B cell (primary cell): ENCODE results near the gene COX20. TPM values are rescaled to one million over a fixed set of nuclear protein-coding genes. Genes with fewer than 3 reads are reported as not detected.

ENCODE experiments used
- ATAC-seq: fragments of 200-7000 bp; cut with Tn5 transposase; one replicate; pipeline ENCODE4 v1.10.0; 2021; ENCODE audit warnings: low read depth, mild to moderate bottlenecking, moderate number of reproducible peaks, moderate library complexity
- CTCF ChIA-PET: fragments of 350-600 bp; sonication (Branson Sonifier 250); formaldehyde crosslinking; loops from one replicate; lab custom pipeline; 2021; ENCODE audit warnings: antibody characterized with exemption, inconsistent platforms; lab: Charles Lee
- POLR2A ChIA-PET: fragments of 350-600 bp; sonication (Branson Sonifier 250); formaldehyde crosslinking; loops from one replicate; lab custom pipeline; 2021; ENCODE audit warnings: antibody characterized with exemption; lab: Charles Lee
- DNase-seq: peaks from one replicate; pipeline ENCODE4 v3.0.0; 2013
- H2AFZ ChIP-seq: 2 replicates; pipeline ENCODE4 v1.6.1; 2012; ENCODE audit warnings: mild to moderate bottlenecking, low read depth, low read length; ENCODE audit not compliant: insufficient read depth, poor library complexity, severe bottlenecking
- H3K27ac ChIP-seq, 2 donors: 1 replicate in 1 of 2; 2 replicates in 1 of 2; pipeline ENCODE4 v1.5.1; 2012 to 2013; ENCODE audit warnings: low read length in 2 of 2, mild to moderate bottlenecking in 2 of 2, moderate library complexity in 1 of 2
- H3K27me3 ChIP-seq, 4 experiments: fragments of 200-600 bp in 1 of 4; sonication (generic) in 1 of 4; replicated peaks in 1 of 4; 1 replicate in 2 of 4; 2 replicates in 2 of 4; pipeline versions ENCODE4 v1.6.1 to v1.7.0; 2013 to 2016; ENCODE audit warnings: low read length in 3 of 4, mild to moderate bottlenecking in 2 of 4, mixed read lengths in 1 of 4, moderate library complexity in 1 of 4; ENCODE audit not compliant: insufficient read depth in 4 of 4, control insufficient read depth in 3 of 4; ENCODE audit errors: control extremely low read depth in 1 of 4
- H3K36me3 ChIP-seq, 2 experiments: replicated peaks in 1 of 2; 1 replicate in 1 of 2; 2 replicates in 1 of 2; pipeline versions ENCODE4 v1.6.1 to v1.7.1; 2013; ENCODE audit warnings: low read length in 1 of 2; ENCODE audit not compliant: insufficient read depth in 2 of 2, control insufficient read depth in 1 of 2; ENCODE audit errors: control extremely low read depth in 1 of 2, extremely low read depth in 1 of 2
- H3K4me1 ChIP-seq, 2 donors: fragments of 200-600 bp in 1 of 2; sonication (generic) in 1 of 2; 1 replicate in 1 of 2; 2 replicates in 1 of 2; pipeline versions ENCODE4 v1.5.1 to v1.6.1; 2013 to 2017; ENCODE audit warnings: low read length in 2 of 2; ENCODE audit not compliant: control insufficient read depth in 2 of 2, insufficient read depth in 2 of 2
- H3K4me2 ChIP-seq: replicated peaks from 2 replicates; pipeline ENCODE3; 2012; ENCODE audit warnings: mild to moderate bottlenecking, low read depth, low read length; ENCODE audit not compliant: poor library complexity, severe bottlenecking
- H3K4me3 ChIP-seq, 5 experiments: fragments of 200-600 bp in 1 of 5; sonication (generic) in 1 of 5; 1 replicate in 3 of 5; 2 replicates in 2 of 5; pipeline versions ENCODE4 v1.5.1 to v1.7.0; 2011 to 2016; ENCODE audit warnings: low read length in 4 of 5, mild to moderate bottlenecking in 4 of 5, low read depth in 2 of 5, control low read depth in 1 of 5, moderate library complexity in 1 of 5; ENCODE audit not compliant: insufficient read depth in 1 of 5; ENCODE audit errors: control extremely low read depth in 1 of 5, extremely low read depth in 1 of 5
- H3K79me2 ChIP-seq: fragments of 200-600 bp; sonication (generic); one replicate; pipeline ENCODE4 v1.6.0; 2016; ENCODE audit warnings: low read length; ENCODE audit not compliant: control insufficient read depth, insufficient read depth
- H3K9ac ChIP-seq: fragments of 200-600 bp; sonication (generic); 2 replicates; pipeline ENCODE4 v1.6.1; 2017; ENCODE audit warnings: mild to moderate bottlenecking, low read length, moderate library complexity
- H3K9me3 ChIP-seq, 3 donors: one replicate each; pipeline versions ENCODE4 v1.6.1 to v1.7.1; 2013; ENCODE audit warnings: low read length in 2 of 3; ENCODE audit not compliant: control insufficient read depth in 2 of 3, insufficient read depth in 1 of 3; ENCODE audit errors: control extremely low read depth in 1 of 3
- H4K20me1 ChIP-seq: 2 replicates; pipeline ENCODE4 v1.6.0; 2012; ENCODE audit warnings: mild to moderate bottlenecking, low read length; ENCODE audit not compliant: insufficient read depth, control insufficient read depth, poor library complexity, severe bottlenecking
- H3K27ac Mint-ChIP-seq: one replicate; pipeline ENCODE4 v1.8.0; 2021; ENCODE audit warnings: mixed read lengths
- H3K27me3 Mint-ChIP-seq: one replicate; pipeline ENCODE4 v1.8.0; 2021; ENCODE audit warnings: mixed read lengths
- H3K4me1 Mint-ChIP-seq: one replicate; pipeline ENCODE4 v1.8.0; 2021; ENCODE audit warnings: mixed read lengths
- H3K4me3 Mint-ChIP-seq: one replicate; pipeline ENCODE4 v1.8.0; 2021; ENCODE audit warnings: mixed read lengths
- H3K9me3 Mint-ChIP-seq: one replicate; pipeline ENCODE4 v1.8.0; 2022; ENCODE audit warnings: mixed read lengths; ENCODE audit not compliant: insufficient read depth
- EZH2 ChIP-seq: IDR thresholded peaks from 2 replicates; pipeline ENCODE4 v1.6.1; 2012; ENCODE audit warnings: borderline replicate concordance, low read depth, mild to moderate bottlenecking, moderate library complexity, low read length; ENCODE audit not compliant: insufficient read depth, poor library complexity, severe bottlenecking
- WGBS: methylation state at CpG from one replicate; pipeline ENCODE4 v1.1.5; 2013; ENCODE audit warnings: missing lambda C conversion rate; ENCODE audit not compliant: insufficient coverage; 5-methylcytosine and 5-hydroxymethylcytosine counted together
- intact Hi-C: fragments of 100-400 bp; cut with micrococcal nuclease; formaldehyde crosslinking; loops from one replicate; pipeline ENCODE4 v1.10.0; 2022
- polyA plus RNA-seq: library from polyadenylated mRNA; depleted of rRNA; stranded (reverse); fragments of >200 nt; gene quantifications from 2 replicates; pipeline ENCODE4 v1.2.3, GENCODE V29; 2012
- total RNA-seq, 2 donors: library from RNA; stranded (reverse); fragments of 120-200 nt in 1 of 2; gene quantifications; 1 replicate in 1 of 2; 2 replicates in 1 of 2; pipeline versions ENCODE4 v1.2.3 to v1.2.4, GENCODE V29; 2013 to 2022
- TF ChIP-seq, protein P1 (sequence below): fragments of 200-600 bp; IDR thresholded peaks from one replicate; pipeline ENCODE4 v1.8.0; 2022; ENCODE audit warnings: antibody characterized with exemption, mild to moderate bottlenecking

Gene COX20
- total and polyA plus RNA-seq, 2 donors (not counting 1 experiment from before 2014, with no cell fraction given), result 24.7 to 35.7 TPM

GRCh38 chr1:244841273-244841927 is 5.9 kb downstream of the COX20 start:
- WGBS, result 100% methylated on average over 2 of the region's 9 CpGs
- Histone ChIP-seq H3K4me3 (no peak overlapping the region), H2AFZ (no peak overlapping the region), H3K27me3 (no peaks in the 10 kb centered on the region), H3K79me2 (peaks cover 37% of the 10 kb centered on the region), H3K27ac (peak overlapping the region in 1 of 2 donors; percentile 3), H3K4me2 (no peak overlapping the region), H3K36me3 (peaks cover 8 to 55% of the 10 kb centered on the region in 2 experiments), H4K20me1 (no peaks in the 10 kb centered on the region), H3K9me3 (no peaks in the 10 kb centered on the region), H3K9ac (no peak overlapping the region), H3K4me1 (peaks cover 13 to 16% of the 10 kb centered on the region in 2 donors)
- intact Hi-C loops, result no loop called here
- H3K4me1 Mint-ChIP-seq, result peaks cover 46% of the 10 kb centered on the region
- no peak for TF ChIP-seq EZH2
- TF ChIP-seq, protein P1, sequence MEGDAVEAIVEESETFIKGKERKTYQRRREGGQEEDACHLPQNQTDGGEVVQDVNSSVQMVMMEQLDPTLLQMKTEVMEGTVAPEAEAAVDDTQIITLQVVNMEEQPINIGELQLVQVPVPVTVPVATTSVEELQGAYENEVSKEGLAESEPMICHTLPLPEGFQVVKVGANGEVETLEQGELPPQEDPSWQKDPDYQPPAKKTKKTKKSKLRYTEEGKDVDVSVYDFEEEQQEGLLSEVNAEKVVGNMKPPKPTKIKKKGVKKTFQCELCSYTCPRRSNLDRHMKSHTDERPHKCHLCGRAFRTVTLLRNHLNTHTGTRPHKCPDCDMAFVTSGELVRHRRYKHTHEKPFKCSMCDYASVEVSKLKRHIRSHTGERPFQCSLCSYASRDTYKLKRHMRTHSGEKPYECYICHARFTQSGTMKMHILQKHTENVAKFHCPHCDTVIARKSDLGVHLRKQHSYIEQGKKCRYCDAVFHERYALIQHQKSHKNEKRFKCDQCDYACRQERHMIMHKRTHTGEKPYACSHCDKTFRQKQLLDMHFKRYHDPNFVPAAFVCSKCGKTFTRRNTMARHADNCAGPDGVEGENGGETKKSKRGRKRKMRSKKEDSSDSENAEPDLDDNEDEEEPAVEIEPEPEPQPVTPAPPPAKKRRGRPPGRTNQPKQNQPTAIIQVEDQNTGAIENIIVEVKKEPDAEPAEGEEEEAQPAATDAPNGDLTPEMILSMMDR, result no peak
- H3K27ac Mint-ChIP-seq, result peak overlapping the region; percentile 28
- DNase-seq, result no peak
- H3K9me3 Mint-ChIP-seq, result no peaks in the 10 kb centered on the region
- no peaks in the 10 kb centered on the region for H3K27me3 Mint-ChIP-seq
- no peak overlapping the region for H3K4me3 Mint-ChIP-seq
- CTCF ChIA-PET, result interaction anchor here (2.0 to 3.9 kb wide), 3 partner anchors 40 to 202 kb away, joined by 7 to 21 read pairs (median 20); no protein-coding TSS in a partner anchor
- POLR2A ChIA-PET, result interaction anchor here (0.6 kb wide), 1 partner anchor 26 kb away, joined by 4 read pairs; no protein-coding TSS in a partner anchor
- ATAC-seq, result no peak
